Gastrocnemius medialis (tissue), 4 donors: ENCODE data around the gene LOXL3. TPM values are rescaled to one million over a fixed set of nuclear protein-coding genes. Genes with fewer than 3 reads are reported as not detected.
A peak's percentile ranks its signal among the peaks of the same experiment; 100 is the strongest.

Experiments
- ATAC-seq, 2 donors: fragments of 150-250 bp; one replicate each; pipeline ENCODE4 v1.9.1; 2016
- DNase-seq, 2 donors: peaks; one replicate each; pipeline ENCODE4 v3.0.0-alpha.2; 2019
- H3K27ac ChIP-seq, 4 donors: fragments of 200-600 bp; sonication (generic); 1 replicate in 1 of 4; 2 replicates in 3 of 4; pipeline ENCODE4 v1.5.1; 2016 to 2018; ENCODE audit warnings: mild to moderate bottlenecking in 2 of 4, moderate library complexity in 1 of 4
- H3K27me3 ChIP-seq, 3 donors: fragments of 200-600 bp; sonication (generic) in 2 of 3; 1 replicate in 1 of 3; 2 replicates in 2 of 3; pipeline versions ENCODE4 v1.5.1 to v1.6.0; 2016 to 2019; ENCODE audit warnings: mild to moderate bottlenecking in 1 of 3, moderate library complexity in 1 of 3
- H3K36me3 ChIP-seq, 2 donors: fragments of 200-600 bp; sonication (generic) in 1 of 2; one replicate each; pipeline ENCODE4 v1.5.1; 2017 to 2018
- H3K4me1 ChIP-seq, 2 donors: fragments of 200-600 bp; sonication (generic) in 1 of 2; one replicate each; pipeline ENCODE4 v1.5.1; 2016 to 2017; ENCODE audit warnings: mild to moderate bottlenecking in 2 of 2
- H3K4me3 ChIP-seq, 4 donors: fragments of 200-600 bp; sonication (generic) in 3 of 4; 1 replicate in 1 of 4; 2 replicates in 3 of 4; pipeline ENCODE4 v1.5.1; 2016 to 2019; ENCODE audit warnings: mild to moderate bottlenecking in 2 of 4
- H3K9me3 ChIP-seq, 3 donors: fragments of 200-600 bp; sonication (generic) in 2 of 3; 1 replicate in 1 of 3; 2 replicates in 2 of 3; pipeline ENCODE4 v1.5.1; 2016 to 2019
- CTCF ChIP-seq, 5 experiments: fragments of 450-650 bp in 3 of 5; fragments of 200-600 bp in 2 of 5; sonication (generic) in 2 of 5; IDR thresholded peaks in 4 of 5; conservative IDR thresholded peaks in 1 of 5; 1 replicate in 4 of 5; 2 replicates in 1 of 5; pipeline ENCODE4 v1.5.1; 2016 to 2019; ENCODE audit warnings: antibody characterized with exemption in 5 of 5, mild to moderate bottlenecking in 3 of 5, moderate library complexity in 3 of 5
- POLR2A ChIP-seq, 2 donors: fragments of 450-650 bp; IDR thresholded peaks; one replicate each; pipeline ENCODE4 v1.6.1; 2017; ENCODE audit warnings: antibody characterized with exemption in 2 of 2, mild to moderate bottlenecking in 2 of 2, moderate library complexity in 2 of 2
- in situ Hi-C, 4 donors: fragments of 200-750 bp; cut with MboI; loops; one replicate each; pipeline versions ENCODE4 v1.15.0 to v1.8.0; 2017; ENCODE audit warnings: low sequenced_read_pairs in 4 of 4
- intact Hi-C: fragments of 100-400 bp; cut with DNase I; formaldehyde crosslinking; loops from one replicate; pipeline ENCODE4 v1.15.1; 2023; ENCODE audit warnings: low total_unique reads
- total RNA-seq, 4 donors: library from RNA; depleted of rRNA; stranded (reverse); fragments of >200 nt; gene quantifications; one replicate each; pipeline versions ENCODE4 v1.1.0 to v1.2.3, GENCODE V29; 2016

The LOXL3 gene
- total RNA-seq, 4 donors from 2014 or later = 0.65 to 1.3 (median 0.95) TPM

- H3K27me3 ChIP-seq = peaks cover 35 to 59% (median 37%) of the 10 kb centered on the region in 3 donors
- peak overlapping the region; percentile 56 to 65 (median 60) for H3K4me3 ChIP-seq
- no peaks in the 10 kb centered on the region for H3K9me3 ChIP-seq
- peaks cover 0 to 18% of the 10 kb centered on the region in 2 donors for H3K36me3 ChIP-seq
- TF ChIP-seq CTCF (IDR thresholded peaks at IDR 0.05 in 4 of 5, conservative IDR thresholded peaks at IDR 0.05 in 1 of 5) (no peak), POLR2A (IDR thresholded peaks at IDR 0.05) (peak in 1 of 2 donors; percentile 30)
- intact Hi-C loops (no loop called here), in situ Hi-C loops (no loop called here)
- DNase-seq (no peak), ATAC-seq (no peak)
- H3K27ac ChIP-seq = peak overlapping the region; percentile 72 to 86 (median 79)
- H3K4me1 ChIP-seq = peaks cover 33 to 50% of the 10 kb centered on the region in 2 donors
These were observed 50.0 kb downstream of the LOXL3 start for GRCh38 chr2:74503506-74504475.

- in situ Hi-C loops = no loop called here
- peaks cover 36 to 54% of the 10 kb centered on the region in 2 donors for H3K4me1 ChIP-seq
- peak overlapping the region; percentile 72 to 86 (median 79) for H3K27ac ChIP-seq
- H3K4me3 ChIP-seq = peak overlapping the region; percentile 56 to 65 (median 60)
- intact Hi-C loops = no loop called here
- TF ChIP-seq POLR2A (IDR thresholded peaks at IDR 0.05) (peak; percentile 33 to 62), CTCF (IDR thresholded peaks at IDR 0.05 in 4 of 5, conservative IDR thresholded peaks at IDR 0.05 in 1 of 5) (peak in 2 of 5 experiments; percentile 7 to 20)
- ATAC-seq (no peak), DNase-seq (peak; percentile 71 to 75)
- H3K9me3 ChIP-seq = no peaks in the 10 kb centered on the region
- H3K36me3 ChIP-seq = peaks cover 0 to 18% of the 10 kb centered on the region in 2 donors
- H3K27me3 ChIP-seq = peaks cover 38 to 68% (median 46%) of the 10 kb centered on the region in 3 donors
These were observed 50.8 kb downstream of the LOXL3 start for GRCh38 chr2:74502720-74503505.

- in situ Hi-C loops = no loop called here
- Histone ChIP-seq H3K27me3 (peaks cover 44 to 74% (median 52%) of the 10 kb centered on the region in 3 donors), H3K4me3 (peak overlapping the region; percentile 56 to 65 (median 60)), H3K4me1 (peaks cover 40 to 58% of the 10 kb centered on the region in 2 donors), H3K27ac (peak overlapping the region in 3 of 4 donors; percentile 79 to 86 (median 79)), H3K36me3 (peaks cover 0 to 18% of the 10 kb centered on the region in 2 donors), H3K9me3 (no peaks in the 10 kb centered on the region)
- intact Hi-C loops = no loop called here
- ATAC-seq (no peak), DNase-seq (no peak)
- TF ChIP-seq CTCF (IDR thresholded peaks at IDR 0.05 in 4 of 5, conservative IDR thresholded peaks at IDR 0.05 in 1 of 5) = no peak
- TF ChIP-seq POLR2A (IDR thresholded peaks at IDR 0.05) = no peak
These were observed 51.5 kb downstream of the LOXL3 start for GRCh38 chr2:74502147-74502719.

- ATAC-seq (no peak), DNase-seq (no peak)
- Histone ChIP-seq H3K27ac (no peak overlapping the region), H3K27me3 (peaks cover 44 to 78% (median 57%) of the 10 kb centered on the region in 3 donors), H3K36me3 (peaks cover 0 to 18% of the 10 kb centered on the region in 2 donors), H3K9me3 (no peaks in the 10 kb centered on the region), H3K4me3 (no peak overlapping the region), H3K4me1 (peaks cover 36 to 51% of the 10 kb centered on the region in 2 donors)
- TF ChIP-seq CTCF (IDR thresholded peaks at IDR 0.05 in 4 of 5, conservative IDR thresholded peaks at IDR 0.05 in 1 of 5) (no peak), POLR2A (IDR thresholded peaks at IDR 0.05) (no peak)
- intact Hi-C loops (no loop called here), in situ Hi-C loops (no loop called here)
These were observed 52.2 kb downstream of the LOXL3 start for GRCh38 chr2:74501335-74502071.
